OCI-LY1 (cell line): Measurements from ENCODE around the gene NEURL3.

Experiments
- CTCF ChIP-seq: fragments of 200-600 bp; sonication (generic), shearing (Covaris generic); IDR thresholded peaks from 2 replicates; pipeline ENCODE4 v1.5.1; 2017; ENCODE audit warnings: mild to moderate bottlenecking, antibody characterized with exemption, low read length, moderate library complexity, mixed read lengths
- EZH2 ChIP-seq: fragments of 200-600 bp; sonication (generic), shearing (Covaris generic); IDR thresholded peaks from 2 replicates; pipeline ENCODE4 v1.8.0; 2017; ENCODE audit warnings: borderline replicate concordance, mixed run types, mild to moderate bottlenecking, antibody characterized with exemption, low read length, moderate library complexity, mixed read lengths

- TF ChIP-seq CTCF (no peak), EZH2 (no peak)
These were observed 1.1 kb upstream of the NEURL3 start for GRCh38 chr2:96506016-96506906.
